ENCODE data around the gene SLC25A48. TPM values are rescaled to one million over a fixed set of nuclear protein-coding genes. Genes with fewer than 3 reads are reported as not detected.

Gene SLC25A48
- total RNA-seq, 1 experiment from 2014 or later: not detected

DNA sequence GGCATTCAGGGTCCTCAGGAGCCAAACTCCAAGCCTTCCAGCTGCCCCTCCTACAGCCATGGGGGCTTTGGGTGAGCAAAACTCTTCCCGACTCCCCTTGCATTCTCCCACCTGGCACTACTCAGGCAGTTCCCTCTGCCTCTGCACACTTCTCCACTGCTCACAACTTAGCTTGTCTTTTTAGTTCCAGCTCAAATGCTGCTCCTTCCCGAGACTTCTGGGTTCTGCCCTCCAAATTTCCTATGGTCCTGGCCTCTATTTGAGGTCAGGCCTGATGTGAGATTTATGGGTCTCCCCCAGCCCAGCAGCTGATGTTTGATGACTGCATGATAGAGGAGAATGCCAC lies 5.7 kb upstream of the SLC25A48 start:
- no peak for ATAC-seq
- Histone ChIP-seq H3K4me1 (ENCODE audit: control insufficient read depth, insufficient read depth, low read length) (no peaks in the 10 kb centered on the region), H3K36me3 (ENCODE audit: control insufficient read depth, insufficient read depth, low read length) (no peaks in the 10 kb centered on the region), H3K4me3 (ENCODE audit: low read depth in 2 of 2, low read length in 2 of 2) (no peak overlapping the region), H3K27ac (ENCODE audit: low read length) (no peak overlapping the region), H3K27me3 (ENCODE audit: control insufficient read depth, insufficient read depth, low read length) (peaks cover 10% of the 10 kb centered on the region), H3K9me3 (ENCODE audit: control insufficient read depth, insufficient read depth, low read depth, low read length) (no peaks in the 10 kb centered on the region)
- CTCF ChIA-PET: no interaction called here
- no peak for DNase-seq (ENCODE audit: low read depth, low spot score)
- POLR2A ChIA-PET: no interaction called here
- in situ Hi-C loops (cut with HindIII; ENCODE audit: low pct_unique_long_range_greater_than_20kb, low sequenced_read_pairs): loop anchor here (25.0 kb wide), 1 partner anchor 366 kb away; the partner anchor contains the start of gene TIFAB
- intact Hi-C loops (cut with micrococcal nuclease; ENCODE audit: unreplicated experiment): no loop called here
- no TSS peak for BruUV-seq (replicated peaks)
- TF ChIP-seq, protein P1, sequence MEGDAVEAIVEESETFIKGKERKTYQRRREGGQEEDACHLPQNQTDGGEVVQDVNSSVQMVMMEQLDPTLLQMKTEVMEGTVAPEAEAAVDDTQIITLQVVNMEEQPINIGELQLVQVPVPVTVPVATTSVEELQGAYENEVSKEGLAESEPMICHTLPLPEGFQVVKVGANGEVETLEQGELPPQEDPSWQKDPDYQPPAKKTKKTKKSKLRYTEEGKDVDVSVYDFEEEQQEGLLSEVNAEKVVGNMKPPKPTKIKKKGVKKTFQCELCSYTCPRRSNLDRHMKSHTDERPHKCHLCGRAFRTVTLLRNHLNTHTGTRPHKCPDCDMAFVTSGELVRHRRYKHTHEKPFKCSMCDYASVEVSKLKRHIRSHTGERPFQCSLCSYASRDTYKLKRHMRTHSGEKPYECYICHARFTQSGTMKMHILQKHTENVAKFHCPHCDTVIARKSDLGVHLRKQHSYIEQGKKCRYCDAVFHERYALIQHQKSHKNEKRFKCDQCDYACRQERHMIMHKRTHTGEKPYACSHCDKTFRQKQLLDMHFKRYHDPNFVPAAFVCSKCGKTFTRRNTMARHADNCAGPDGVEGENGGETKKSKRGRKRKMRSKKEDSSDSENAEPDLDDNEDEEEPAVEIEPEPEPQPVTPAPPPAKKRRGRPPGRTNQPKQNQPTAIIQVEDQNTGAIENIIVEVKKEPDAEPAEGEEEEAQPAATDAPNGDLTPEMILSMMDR (IDR thresholded peaks at IDR 0.05): no peak
- TF ChIP-seq, protein P2, sequence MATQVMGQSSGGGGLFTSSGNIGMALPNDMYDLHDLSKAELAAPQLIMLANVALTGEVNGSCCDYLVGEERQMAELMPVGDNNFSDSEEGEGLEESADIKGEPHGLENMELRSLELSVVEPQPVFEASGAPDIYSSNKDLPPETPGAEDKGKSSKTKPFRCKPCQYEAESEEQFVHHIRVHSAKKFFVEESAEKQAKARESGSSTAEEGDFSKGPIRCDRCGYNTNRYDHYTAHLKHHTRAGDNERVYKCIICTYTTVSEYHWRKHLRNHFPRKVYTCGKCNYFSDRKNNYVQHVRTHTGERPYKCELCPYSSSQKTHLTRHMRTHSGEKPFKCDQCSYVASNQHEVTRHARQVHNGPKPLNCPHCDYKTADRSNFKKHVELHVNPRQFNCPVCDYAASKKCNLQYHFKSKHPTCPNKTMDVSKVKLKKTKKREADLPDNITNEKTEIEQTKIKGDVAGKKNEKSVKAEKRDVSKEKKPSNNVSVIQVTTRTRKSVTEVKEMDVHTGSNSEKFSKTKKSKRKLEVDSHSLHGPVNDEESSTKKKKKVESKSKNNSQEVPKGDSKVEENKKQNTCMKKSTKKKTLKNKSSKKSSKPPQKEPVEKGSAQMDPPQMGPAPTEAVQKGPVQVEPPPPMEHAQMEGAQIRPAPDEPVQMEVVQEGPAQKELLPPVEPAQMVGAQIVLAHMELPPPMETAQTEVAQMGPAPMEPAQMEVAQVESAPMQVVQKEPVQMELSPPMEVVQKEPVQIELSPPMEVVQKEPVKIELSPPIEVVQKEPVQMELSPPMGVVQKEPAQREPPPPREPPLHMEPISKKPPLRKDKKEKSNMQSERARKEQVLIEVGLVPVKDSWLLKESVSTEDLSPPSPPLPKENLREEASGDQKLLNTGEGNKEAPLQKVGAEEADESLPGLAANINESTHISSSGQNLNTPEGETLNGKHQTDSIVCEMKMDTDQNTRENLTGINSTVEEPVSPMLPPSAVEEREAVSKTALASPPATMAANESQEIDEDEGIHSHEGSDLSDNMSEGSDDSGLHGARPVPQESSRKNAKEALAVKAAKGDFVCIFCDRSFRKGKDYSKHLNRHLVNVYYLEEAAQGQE (IDR thresholded peaks at IDR 0.05; ENCODE audit: insufficient read depth in 1 of 2, low read depth in 2 of 2, low read length in 1 of 2): no peak
- TF ChIP-seq TCF7L2 (IDR thresholded peaks at IDR 0.05; ENCODE audit: low read depth, low read length): no peak
- no peak for TF ChIP-seq SIN3A (IDR thresholded peaks at IDR 0.05; ENCODE audit: borderline replicate concordance, insufficient read depth, low read depth, low read length)
- no peak for TF ChIP-seq POLR2AphosphoS5 (IDR thresholded peaks at IDR 0.05; ENCODE audit: low read depth, low read length)

DNA sequence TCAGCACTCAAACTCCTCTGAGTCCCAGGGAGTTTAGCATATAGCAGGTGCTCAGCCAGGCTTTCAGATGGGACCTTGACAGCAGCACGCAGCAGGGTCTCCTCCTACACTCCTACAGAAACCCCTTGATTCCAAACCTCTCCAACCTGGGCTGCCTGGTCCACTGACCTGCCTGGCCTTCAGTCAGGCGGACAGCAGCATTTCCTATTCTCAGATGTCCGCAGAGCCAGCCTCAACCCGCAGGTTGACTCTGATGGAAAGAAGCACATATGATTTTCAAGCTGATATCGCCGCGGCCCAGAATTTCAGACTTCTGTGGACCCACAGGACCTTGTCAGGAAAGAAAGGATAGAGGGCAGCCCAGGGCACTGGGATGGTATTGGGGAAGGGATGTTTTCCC lies 5.3 kb upstream of the SLC25A48 start:
- Histone ChIP-seq H3K27me3 (ENCODE audit: control insufficient read depth, insufficient read depth, low read length) (peaks cover 13% of the 10 kb centered on the region), H3K27ac (ENCODE audit: low read length) (no peak overlapping the region), H3K4me3 (ENCODE audit: low read depth in 2 of 2, low read length in 2 of 2) (no peak overlapping the region), H3K9me3 (ENCODE audit: control insufficient read depth, insufficient read depth, low read depth, low read length) (no peaks in the 10 kb centered on the region), H3K4me1 (ENCODE audit: control insufficient read depth, insufficient read depth, low read length) (no peaks in the 10 kb centered on the region), H3K36me3 (ENCODE audit: control insufficient read depth, insufficient read depth, low read length) (no peaks in the 10 kb centered on the region)
- ChIA-PET POLR2A (no interaction called here), CTCF (interaction anchor here (2.1 kb wide), 1 partner anchor 268 kb away, joined by 11 read pairs; no protein-coding TSS in a partner anchor)
- no peak for ATAC-seq
- BruUV-seq (replicated peaks): no TSS peak
- intact Hi-C loops (cut with micrococcal nuclease; ENCODE audit: unreplicated experiment): no loop called here
- TF ChIP-seq, protein P2 (IDR thresholded peaks at IDR 0.05; ENCODE audit: insufficient read depth in 1 of 2, low read depth in 2 of 2, low read length in 1 of 2): no peak
- TF ChIP-seq, protein P1 (IDR thresholded peaks at IDR 0.05): no peak
- TF ChIP-seq SIN3A (IDR thresholded peaks at IDR 0.05; ENCODE audit: borderline replicate concordance, insufficient read depth, low read depth, low read length) (no peak), POLR2AphosphoS5 (IDR thresholded peaks at IDR 0.05; ENCODE audit: low read depth, low read length) (no peak), TCF7L2 (IDR thresholded peaks at IDR 0.05; ENCODE audit: low read depth, low read length) (no peak)
- no peak for DNase-seq (ENCODE audit: low read depth, low spot score)
- in situ Hi-C loops (cut with HindIII; ENCODE audit: low pct_unique_long_range_greater_than_20kb, low sequenced_read_pairs): loop anchor here (25.0 kb wide), 1 partner anchor 367 kb away; the partner anchor contains the start of gene TIFAB
